Activated naive CD4-positive, alpha-beta T cell treated with Interleukin-2 at 50 U/mL for 16 hours (primary cell): ENCODE data around the gene AIDA.
A peak's percentile ranks its signal among the peaks of the same experiment; 100 is the strongest.
"Not testable (repeated sequence)": the region's sequence is repeated elsewhere in the genome, so short reads cannot be mapped to it uniquely, and the experiment has no call there.

ENCODE experiments used
- DNase-seq: peaks from one replicate; pipeline ENCODE4 v3.0.0-alpha.2; 2020

Gene AIDA, protein sequence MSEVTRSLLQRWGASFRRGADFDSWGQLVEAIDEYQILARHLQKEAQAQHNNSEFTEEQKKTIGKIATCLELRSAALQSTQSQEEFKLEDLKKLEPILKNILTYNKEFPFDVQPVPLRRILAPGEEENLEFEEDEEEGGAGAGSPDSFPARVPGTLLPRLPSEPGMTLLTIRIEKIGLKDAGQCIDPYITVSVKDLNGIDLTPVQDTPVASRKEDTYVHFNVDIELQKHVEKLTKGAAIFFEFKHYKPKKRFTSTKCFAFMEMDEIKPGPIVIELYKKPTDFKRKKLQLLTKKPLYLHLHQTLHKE

DNA sequence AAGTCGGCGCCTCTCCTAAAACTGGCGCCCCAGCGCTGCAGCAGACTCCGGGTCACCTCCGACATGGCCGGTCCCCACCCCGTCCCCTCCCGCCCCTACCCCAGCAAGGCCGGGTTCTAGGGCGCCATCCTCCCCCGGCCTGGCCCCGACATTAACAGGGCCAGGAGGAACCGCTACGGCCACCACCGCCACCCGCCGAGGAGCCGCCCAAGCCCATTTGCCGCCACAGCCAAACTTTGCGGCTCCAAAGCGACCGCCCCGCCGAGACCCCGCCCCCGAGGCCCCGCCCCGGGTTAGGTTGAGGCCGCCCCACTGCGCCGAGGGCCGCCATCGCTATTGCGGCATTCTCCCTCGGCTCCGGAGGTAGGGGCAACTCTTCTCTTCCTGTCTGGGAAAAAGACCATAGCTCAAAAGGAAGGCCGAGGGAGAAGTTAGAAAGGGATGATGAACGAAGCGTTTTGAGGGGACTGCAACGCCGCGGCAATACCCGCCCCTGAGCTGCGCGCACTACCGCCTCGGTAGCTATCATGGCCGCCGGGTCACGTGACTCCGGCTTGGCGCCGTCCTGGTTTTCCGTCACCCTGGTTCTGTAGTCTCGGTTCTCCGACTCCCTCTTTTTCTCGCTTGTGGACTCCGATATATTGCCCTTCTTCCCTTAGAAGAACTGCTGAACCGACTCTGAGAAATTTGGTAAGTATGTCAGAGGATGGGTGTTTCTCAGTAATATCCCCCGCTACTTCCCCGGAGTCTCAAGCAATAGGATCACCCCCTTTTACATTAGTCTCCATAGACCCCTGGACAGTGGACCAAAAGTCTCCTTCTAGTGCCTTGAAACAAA is at the start of gene AIDA, which contains the start of gene BROX:
AIDA (minus strand) TSS at position 239 of the 838 bp plus-strand sequence; CDS start at position 65, 174 bp downstream.
BROX (plus strand) TSS at position 312 of the 838 bp plus-strand sequence. CDS start 3,136 bp downstream, outside the sequence.
- peak; percentile 97 for DNase-seq

GRCh38 chr1:222761083-222761482 is 48.8 kb upstream of the AIDA start:
- DNase-seq, result no peak

DNA sequence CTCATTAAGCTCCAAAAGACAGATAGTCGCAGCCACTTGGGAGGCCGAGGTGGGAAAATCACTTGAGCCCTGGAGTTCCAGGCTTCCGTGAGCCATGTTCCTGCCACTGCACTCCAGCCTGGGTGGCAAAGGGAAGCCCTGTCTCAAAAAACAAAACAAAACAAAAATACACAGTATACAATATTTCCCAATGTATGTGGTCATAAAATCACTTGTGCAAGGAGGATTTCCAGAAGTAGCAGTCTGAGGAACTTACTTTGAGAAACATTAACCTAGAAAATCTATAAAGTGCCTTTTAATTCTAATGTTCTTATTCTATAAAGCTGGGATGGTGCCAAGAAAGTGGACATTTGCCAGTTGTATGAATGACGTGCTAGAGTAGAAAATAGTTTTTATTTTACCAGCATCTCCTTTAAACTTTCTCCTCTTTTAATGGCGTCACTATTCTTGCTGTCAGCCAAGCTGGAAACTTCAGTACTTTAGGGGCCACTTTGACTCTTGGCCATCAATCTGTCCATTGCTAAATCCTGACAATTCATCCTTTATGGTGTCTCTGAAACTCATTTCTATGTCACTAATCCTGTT is 47.3 kb upstream of the AIDA start:
- DNase-seq, result no peak

GRCh38 chr1:222757646-222758268 is 45.5 kb upstream of the AIDA start:
- no peak for DNase-seq

GRCh38 chr1:222754366-222755139 is 42.3 kb upstream of the AIDA start:
- DNase-seq, result no peak

GRCh38 chr1:222751255-222751654 is 39.0 kb upstream of the AIDA start:
- no peak for DNase-seq

GRCh38 chr1:222750651-222751050 is 38.4 kb upstream of the AIDA start:
- DNase-seq, result no peak

- no peak for DNase-seq
Observed at GRCh38 chr1:222749927-222750326, 37.6 kb upstream of the AIDA start.

GRCh38 chr1:222741630-222742457 is 29.6 kb upstream of the AIDA start:
- not testable (repeated sequence) for DNase-seq

GRCh38 chr1:222739929-222740328 is 27.6 kb upstream of the AIDA start:
- DNase-seq, result no peak

DNA sequence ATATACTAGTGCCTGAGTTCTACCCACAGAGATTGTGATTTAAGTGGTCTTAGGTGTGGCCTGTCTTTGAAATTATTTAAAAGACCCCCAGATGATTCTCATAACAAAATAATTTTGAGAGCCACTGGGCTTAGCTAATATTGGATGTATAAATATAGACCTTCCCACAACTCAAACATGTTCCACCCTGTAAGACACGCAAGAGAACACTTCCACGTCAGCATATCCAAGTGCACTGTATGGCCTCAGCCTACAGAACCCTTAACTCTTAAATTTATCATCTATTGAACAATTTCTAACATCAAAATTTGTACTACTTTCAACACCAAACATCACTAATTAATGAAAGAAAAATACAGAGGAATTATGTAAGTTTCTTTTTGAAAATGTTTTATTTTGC is 27.2 kb upstream of the AIDA start:
- DNase-seq, result no peak

- no peak for DNase-seq
Observed at GRCh38 chr1:222736972-222737371, 24.7 kb upstream of the AIDA start, which contains the start of gene FAM177B. FAM177B (plus strand) TSS chr1:222737202; CDS start chr1:222746546, 9,344 bp downstream.

GRCh38 chr1:222736470-222736869 is 24.2 kb upstream of the AIDA start:
- no peak for DNase-seq

- no peak for DNase-seq
Observed at GRCh38 chr1:222734740-222735139, 22.4 kb upstream of the AIDA start.

DNA sequence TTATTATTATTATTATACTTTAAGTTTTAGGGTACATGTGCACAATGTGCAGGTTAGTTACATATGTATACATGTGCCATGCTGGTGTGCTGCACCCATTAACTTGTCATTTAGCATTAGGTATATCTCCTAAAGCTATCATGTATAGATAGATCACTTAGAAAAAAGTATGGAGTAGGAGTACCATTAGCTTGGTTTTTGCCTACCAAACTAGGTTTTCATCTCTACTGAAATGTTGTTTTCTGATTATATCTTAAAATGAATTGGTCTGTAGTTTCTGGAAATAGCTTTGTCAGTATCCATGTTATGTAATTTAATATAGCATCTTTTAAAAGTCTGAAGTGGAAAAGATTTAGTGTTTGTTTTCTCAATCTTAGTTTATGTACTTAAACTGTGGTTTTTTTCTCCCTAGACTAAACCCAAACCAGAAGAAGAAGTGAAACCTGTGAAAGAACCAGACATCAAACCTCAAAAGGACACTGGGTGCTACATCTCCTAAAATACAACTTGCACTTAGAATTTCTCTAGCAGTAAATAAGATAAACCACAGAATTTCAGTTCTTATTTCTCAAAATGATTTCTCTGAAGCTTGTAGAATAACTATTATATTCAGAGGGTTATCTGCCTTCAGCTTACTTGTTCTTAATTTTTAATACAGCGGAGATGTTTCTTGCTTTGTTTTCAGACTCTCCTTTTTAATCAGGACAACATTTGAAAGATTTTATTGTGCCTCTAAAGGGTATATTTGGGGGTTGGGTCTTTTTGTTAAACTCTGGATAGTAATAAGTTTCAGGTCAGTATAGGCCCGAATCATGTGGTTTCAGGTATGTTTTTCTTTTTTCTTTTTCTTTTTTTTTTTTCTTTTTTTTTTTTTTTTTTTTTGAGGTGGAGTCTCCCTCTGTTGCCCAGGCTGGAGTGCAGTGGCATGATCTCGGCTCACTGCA is 20.2 kb upstream of the AIDA start:
- DNase-seq, result no peak

- DNase-seq, result no peak
Observed at GRCh38 chr1:222730866-222731265, 18.6 kb upstream of the AIDA start.

- DNase-seq, result no peak
Observed at GRCh38 chr1:222728746-222729145, 16.5 kb upstream of the AIDA start.

GRCh38 chr1:222716393-222716792 is 4.1 kb upstream of the AIDA start:
- no peak for DNase-seq

- peak; percentile 90 for DNase-seq
Observed at GRCh38 chr1:222713091-222713961, 1.0 kb upstream of the AIDA start.
